H1 (cell line): Measurements from ENCODE around the gene ABCA6. TPM values are rescaled to one million over a fixed set of nuclear protein-coding genes. Genes with fewer than 3 reads are reported as not detected.

Source experiments
- BCL11A ChIP-seq, 2 experiments: IDR thresholded peaks; one replicate each; pipeline ENCODE4 v1.6.1; 2011; ENCODE audit warnings: low read depth in 2 of 2, low read length in 2 of 2, mild to moderate bottlenecking in 2 of 2
- BRCA1 ChIP-seq: IDR thresholded peaks from 2 replicates; pipeline ENCODE4 v1.6.1; 2012; ENCODE audit warnings: low read depth, low read length, improper control_type of control experiment
- EP300 ChIP-seq, 2 experiments: IDR thresholded peaks; 1 replicate in 1 of 2; 2 replicates in 1 of 2; pipeline ENCODE4 v1.6.1; 2011 to 2012; ENCODE audit warnings: low read depth in 2 of 2, low read length in 2 of 2, mild to moderate bottlenecking in 2 of 2, borderline replicate concordance in 1 of 2, inconsistent platforms in 1 of 2, moderate library complexity in 1 of 2
- GABPA ChIP-seq: IDR thresholded peaks from 2 replicates; pipeline ENCODE4 v1.6.1; 2011; ENCODE audit warnings: mild to moderate bottlenecking, low read length, moderate library complexity, borderline replicate concordance; ENCODE audit not compliant: insufficient read depth
- GTF2F1 ChIP-seq: IDR thresholded peaks from 2 replicates; pipeline ENCODE4 v1.6.1; 2012; ENCODE audit warnings: low read depth, low read length, improper control_type of control experiment, borderline replicate concordance
- JUND ChIP-seq: IDR thresholded peaks from 2 replicates; pipeline ENCODE4 v1.6.1; 2011; ENCODE audit warnings: mild to moderate bottlenecking, improper control_type of control experiment, low read length
- KDM1A ChIP-seq: fragments of 200-600, 300-600 bp; sonication (generic); IDR thresholded peaks from 2 replicates; pipeline ENCODE4 v1.7.1; 2016; ENCODE audit warnings: mild to moderate bottlenecking, low read length, borderline replicate concordance
- polyA plus RNA-seq, 7 experiments: library from polyadenylated mRNA; depleted of rRNA in 3 of 7; stranded (reverse) in 5 of 7; unstranded in 2 of 7; fragments of >200 nt in 5 of 7; fragments of 200-250 nt in 2 of 7; gene quantifications; 1 replicate in 5 of 7; 2 replicates in 1 of 7; 4 replicates in 1 of 7; pipeline versions ENCODE4 v1.2.1 to v1.2.3, GENCODE V29; 2011 to 2013; ENCODE audit warnings: missing spikeins in 2 of 7, mixed read lengths in 2 of 7
- total RNA-seq: library from RNA; stranded (reverse); fragmentation: NEBNext Ultra II Directional; extraction: Animal tissue kit (Norgen Biotek cat#: 25700); gene quantifications from 2 replicates; pipeline ENCODE4 v1.2.1, GENCODE V29; 2021
- TF ChIP-seq, protein P1 (sequence below): IDR thresholded peaks from 2 replicates; pipeline ENCODE4 v1.6.1; 2012; ENCODE audit warnings: inconsistent platforms

Gene ABCA6
- total and polyA plus RNA-seq, 2 of the 8 experiments (the other 6 are each of a cell fraction or from before 2014, with no cell fraction given), result not detected

DNA sequence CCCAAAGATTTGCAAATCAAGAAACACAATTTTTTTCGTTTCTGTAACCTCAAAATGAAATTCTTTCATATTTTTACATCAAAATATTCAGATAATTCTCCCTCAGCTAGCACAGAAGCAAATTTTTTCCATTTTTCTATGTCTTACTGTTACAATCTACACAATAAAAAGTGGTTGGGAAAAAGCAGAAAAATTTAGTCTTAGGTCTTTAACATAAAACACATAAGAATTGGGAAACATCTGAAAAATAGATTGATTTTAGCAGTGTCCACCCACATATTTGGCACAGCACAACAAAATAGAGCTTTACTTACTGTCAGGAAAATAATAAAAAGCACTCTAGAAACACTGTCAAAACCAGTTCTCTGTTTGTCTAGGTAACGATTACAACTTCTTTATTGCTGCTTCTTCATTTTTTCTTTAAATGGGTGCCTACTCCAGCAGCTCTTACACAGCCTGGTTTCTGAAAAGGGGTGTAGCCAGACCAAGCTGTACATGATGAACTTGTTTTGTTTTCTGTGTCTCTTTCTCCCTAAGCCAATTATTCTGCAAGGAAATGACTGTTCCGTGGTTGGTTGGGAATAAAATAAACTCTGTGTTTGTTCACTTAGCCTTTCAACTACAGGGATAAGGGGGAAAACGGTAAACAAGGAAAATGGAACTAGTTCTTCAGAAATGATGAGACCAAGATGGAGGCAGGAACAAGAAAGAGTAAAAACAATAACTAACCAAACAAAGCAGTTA, at the start of gene ABCA6 (continued):
- TF ChIP-seq EP300 (IDR thresholded peaks at IDR 0.05; ENCODE audit: borderline replicate concordance in 1 of 2, low read depth in 2 of 2, low read length in 2 of 2) (no peak), KDM1A (no peak), GABPA (no peak), BRCA1 (no peak), GTF2F1 (no peak), BCL11A (IDR thresholded peaks at IDR 0.05; ENCODE audit: low read depth in 2 of 2, low read length in 2 of 2) (no peak), JUND (no peak)
- TF ChIP-seq, protein P1, sequence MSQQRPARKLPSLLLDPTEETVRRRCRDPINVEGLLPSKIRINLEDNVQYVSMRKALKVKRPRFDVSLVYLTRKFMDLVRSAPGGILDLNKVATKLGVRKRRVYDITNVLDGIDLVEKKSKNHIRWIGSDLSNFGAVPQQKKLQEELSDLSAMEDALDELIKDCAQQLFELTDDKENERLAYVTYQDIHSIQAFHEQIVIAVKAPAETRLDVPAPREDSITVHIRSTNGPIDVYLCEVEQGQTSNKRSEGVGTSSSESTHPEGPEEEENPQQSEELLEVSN, result no peak
